ENCODE data around the gene SMCO2.

SMCO2 gene

DNA sequence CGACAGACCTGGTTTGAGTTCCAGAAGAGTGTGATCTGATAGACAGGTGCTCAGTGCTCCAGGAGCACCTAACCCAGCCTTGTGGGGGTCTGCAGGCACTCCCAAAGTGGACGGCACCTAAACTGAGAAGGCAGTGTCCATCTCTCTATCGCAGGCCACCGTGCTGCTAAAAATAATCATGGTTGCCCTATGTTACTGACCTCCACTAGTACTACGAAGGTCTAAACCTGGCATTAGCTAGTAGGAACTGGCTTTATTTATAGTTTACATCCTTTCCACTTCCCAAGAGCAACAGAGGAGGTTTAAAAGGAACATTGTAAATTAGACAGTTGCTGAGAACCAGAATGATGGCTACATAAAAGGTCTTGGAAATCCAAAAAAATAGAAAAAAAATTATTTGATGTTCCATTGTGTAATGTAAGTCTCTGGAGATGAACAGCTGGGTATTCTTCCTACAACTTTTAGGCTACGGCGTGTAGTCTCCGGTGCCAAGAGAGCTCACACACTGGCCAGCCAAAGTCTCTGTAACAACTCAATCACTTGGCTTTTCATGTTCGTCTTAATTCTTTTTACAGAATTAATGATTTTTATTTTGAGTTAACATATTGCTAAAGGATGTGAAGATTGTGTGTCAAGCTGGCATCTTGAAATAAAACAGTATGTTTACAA is 104.8 kb downstream of the SMCO2 start:
- DNase-seq (ENCODE audit: low read depth in 2 of 2): no peak

Data from stimulated activated CD8-positive, alpha-beta memory T cell treated with anti-CD3 and anti-CD28 coated beads, Interleukin-2, amount 100 ng/mL, for 48 hours (primary cell).